OCI-LY1 (cell line): ENCODE results near the gene MAN1C1.

Experiments used
- EZH2 ChIP-seq: fragments of 200-600 bp; sonication (generic), shearing (Covaris generic); IDR thresholded peaks from 2 replicates; pipeline ENCODE4 v1.8.0; 2017; ENCODE audit warnings: borderline replicate concordance, mixed run types, mild to moderate bottlenecking, antibody characterized with exemption, low read length, moderate library complexity, mixed read lengths
- TF ChIP-seq, protein P1 (sequence below): fragments of 200-600 bp; sonication (generic), shearing (Covaris generic); IDR thresholded peaks from 2 replicates; pipeline ENCODE4 v1.5.1; 2017; ENCODE audit warnings: mild to moderate bottlenecking, antibody characterized with exemption, low read length, moderate library complexity, mixed read lengths

- TF ChIP-seq EZH2: no peak
- TF ChIP-seq, protein P1, sequence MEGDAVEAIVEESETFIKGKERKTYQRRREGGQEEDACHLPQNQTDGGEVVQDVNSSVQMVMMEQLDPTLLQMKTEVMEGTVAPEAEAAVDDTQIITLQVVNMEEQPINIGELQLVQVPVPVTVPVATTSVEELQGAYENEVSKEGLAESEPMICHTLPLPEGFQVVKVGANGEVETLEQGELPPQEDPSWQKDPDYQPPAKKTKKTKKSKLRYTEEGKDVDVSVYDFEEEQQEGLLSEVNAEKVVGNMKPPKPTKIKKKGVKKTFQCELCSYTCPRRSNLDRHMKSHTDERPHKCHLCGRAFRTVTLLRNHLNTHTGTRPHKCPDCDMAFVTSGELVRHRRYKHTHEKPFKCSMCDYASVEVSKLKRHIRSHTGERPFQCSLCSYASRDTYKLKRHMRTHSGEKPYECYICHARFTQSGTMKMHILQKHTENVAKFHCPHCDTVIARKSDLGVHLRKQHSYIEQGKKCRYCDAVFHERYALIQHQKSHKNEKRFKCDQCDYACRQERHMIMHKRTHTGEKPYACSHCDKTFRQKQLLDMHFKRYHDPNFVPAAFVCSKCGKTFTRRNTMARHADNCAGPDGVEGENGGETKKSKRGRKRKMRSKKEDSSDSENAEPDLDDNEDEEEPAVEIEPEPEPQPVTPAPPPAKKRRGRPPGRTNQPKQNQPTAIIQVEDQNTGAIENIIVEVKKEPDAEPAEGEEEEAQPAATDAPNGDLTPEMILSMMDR: no peak
Observed at GRCh38 chr1:25727635-25728286, 111.2 kb downstream of the MAN1C1 start.
